HG03280 (cell line): ENCODE measurements around the gene TPRG1.

Source experiments
- ATAC-seq: cut with Tn5 transposase; IDR thresholded peaks from one replicate; pipeline ENCODE4 v1.9.1; 2021; ENCODE audit warnings: mild to moderate bottlenecking, moderate library complexity; ENCODE audit not compliant: unreplicated experiment

Gene TPRG1

GRCh38 chr3:189165092-189165612, 6.6 kb upstream of the TPRG1 start:
- no peak for ATAC-seq

- ATAC-seq, result no peak
Measured at GRCh38 chr3:189166321-189166720, 5.5 kb upstream of the TPRG1 start.

GRCh38 chr3:189167027-189167766, 4.6 kb upstream of the TPRG1 start:
- no peak for ATAC-seq

GRCh38 chr3:189168711-189169110, 3.1 kb upstream of the TPRG1 start:
- no peak for ATAC-seq

GRCh38 chr3:189169728-189170127, 2.0 kb upstream of the TPRG1 start:
- no peak for ATAC-seq

- ATAC-seq, result no peak
Measured at GRCh38 chr3:189170559-189170958, 1.2 kb upstream of the TPRG1 start.

- ATAC-seq, result no peak
Measured at GRCh38 chr3:189172668-189173419, 1.1 kb downstream of the TPRG1 start.

- ATAC-seq, result no peak
Measured at GRCh38 chr3:189184566-189184965, 12.8 kb downstream of the TPRG1 start.

GRCh38 chr3:189186101-189186500, 14.3 kb downstream of the TPRG1 start:
- ATAC-seq, result no peak

GRCh38 chr3:189188466-189188865, 16.7 kb downstream of the TPRG1 start:
- no peak for ATAC-seq

GRCh38 chr3:189192725-189193124, 21.0 kb downstream of the TPRG1 start:
- ATAC-seq, result no peak

- ATAC-seq, result no peak
Measured at GRCh38 chr3:189195302-189195701, 23.5 kb downstream of the TPRG1 start.

- no peak for ATAC-seq
Measured at GRCh38 chr3:189202106-189202505, 30.3 kb downstream of the TPRG1 start.

GRCh38 chr3:189202583-189202982, 30.8 kb downstream of the TPRG1 start:
- no peak for ATAC-seq

GRCh38 chr3:189204167-189204866, 32.5 kb downstream of the TPRG1 start:
- no peak for ATAC-seq

- ATAC-seq, result no peak
Measured at GRCh38 chr3:189204937-189205336, 33.2 kb downstream of the TPRG1 start.

GRCh38 chr3:189210251-189210770, 38.5 kb downstream of the TPRG1 start:
- no peak for ATAC-seq

- no peak for ATAC-seq
Measured at GRCh38 chr3:189212681-189213080, 40.9 kb downstream of the TPRG1 start.

GRCh38 chr3:189214651-189215050, 42.9 kb downstream of the TPRG1 start:
- ATAC-seq, result no peak

- ATAC-seq, result no peak
Measured at GRCh38 chr3:189222927-189223636, 51.3 kb downstream of the TPRG1 start.

GRCh38 chr3:189225431-189225830, 53.7 kb downstream of the TPRG1 start:
- no peak for ATAC-seq
